NCI-H748 (cell line): Measurements from ENCODE around the gene ELL2.
"Not testable (repeated sequence)": the region's sequence is repeated elsewhere in the genome, so short reads cannot be mapped to it uniquely, and the experiment has no call there.

ENCODE experiments used
- DNase-seq: peaks from one replicate; lab custom pipeline; 2025; ENCODE audit not compliant: unreplicated experiment; lab: John Stamatoyannopoulos, UW

Gene ELL2

DNA sequence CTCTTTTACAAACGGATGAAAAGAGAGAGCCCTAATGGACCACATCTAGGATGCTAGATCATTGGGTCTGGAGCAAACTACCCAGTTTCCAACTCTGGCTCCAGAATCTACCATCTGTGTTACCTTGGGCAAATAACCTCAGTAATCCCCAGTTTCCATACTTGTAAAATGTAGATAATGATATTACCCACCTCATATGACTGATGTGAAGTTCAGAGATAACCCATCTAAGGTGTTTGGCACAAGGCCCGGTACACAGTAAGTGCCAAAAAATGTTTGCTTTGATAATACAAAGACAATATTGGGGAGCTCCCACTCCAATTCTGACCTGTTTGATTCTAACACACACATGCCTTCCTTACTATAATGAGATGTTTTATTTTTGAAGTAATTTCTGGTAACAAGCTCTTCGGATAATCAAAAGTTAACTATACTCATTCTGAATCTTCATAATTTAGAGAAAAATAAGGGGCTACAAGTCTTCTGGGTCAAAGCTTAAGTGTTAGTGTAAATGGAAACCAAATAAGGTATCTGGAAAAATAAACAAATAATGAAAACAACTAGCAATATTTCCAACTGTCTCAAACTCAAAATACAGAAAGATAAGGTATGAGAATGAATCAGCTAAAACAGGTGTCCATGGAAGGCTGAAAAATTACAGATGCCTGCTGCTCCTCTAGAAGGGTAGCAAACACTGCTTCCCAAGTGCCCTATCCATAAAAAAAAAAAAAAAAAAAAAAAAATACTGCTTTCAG lies 30.4 kb downstream of the ELL2 start:
- DNase-seq = no peak

DNA sequence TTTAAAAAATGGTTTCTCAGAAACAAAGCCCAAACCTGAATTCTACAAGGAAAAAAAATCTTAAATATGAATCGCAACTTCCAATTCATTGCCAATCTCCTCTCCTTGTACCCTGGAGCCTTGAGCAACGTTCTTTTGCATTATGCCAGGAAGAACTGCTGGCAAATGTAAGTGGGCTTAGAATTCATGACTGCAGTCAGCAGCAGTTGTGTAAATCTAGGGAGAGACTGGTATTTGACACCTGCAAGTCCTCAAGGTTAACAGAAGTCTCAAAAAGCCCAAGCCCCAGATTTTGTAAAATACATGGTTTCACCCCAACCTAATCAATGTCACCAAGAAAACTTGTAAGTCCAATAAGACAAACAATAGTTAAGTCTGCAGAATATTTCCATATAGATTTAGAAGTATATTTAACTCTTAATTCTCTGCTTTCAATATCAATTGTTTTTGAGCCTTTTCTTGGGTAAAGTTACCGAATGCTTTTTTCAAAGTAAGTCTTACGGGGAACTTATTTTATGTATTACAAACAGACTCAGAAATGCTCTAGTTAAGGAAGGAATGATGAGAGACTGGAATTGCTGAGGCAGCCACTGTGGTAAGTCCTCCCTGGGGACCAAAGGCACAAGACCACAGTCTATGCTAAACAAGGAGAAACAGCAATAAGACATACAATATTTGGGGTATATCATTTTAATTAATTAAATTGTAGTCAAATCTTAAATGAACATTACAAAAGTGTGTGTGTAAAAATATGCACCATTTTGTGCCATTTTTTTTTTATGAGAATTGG lies 31.3 kb downstream of the ELL2 start:
- DNase-seq = no peak

DNA sequence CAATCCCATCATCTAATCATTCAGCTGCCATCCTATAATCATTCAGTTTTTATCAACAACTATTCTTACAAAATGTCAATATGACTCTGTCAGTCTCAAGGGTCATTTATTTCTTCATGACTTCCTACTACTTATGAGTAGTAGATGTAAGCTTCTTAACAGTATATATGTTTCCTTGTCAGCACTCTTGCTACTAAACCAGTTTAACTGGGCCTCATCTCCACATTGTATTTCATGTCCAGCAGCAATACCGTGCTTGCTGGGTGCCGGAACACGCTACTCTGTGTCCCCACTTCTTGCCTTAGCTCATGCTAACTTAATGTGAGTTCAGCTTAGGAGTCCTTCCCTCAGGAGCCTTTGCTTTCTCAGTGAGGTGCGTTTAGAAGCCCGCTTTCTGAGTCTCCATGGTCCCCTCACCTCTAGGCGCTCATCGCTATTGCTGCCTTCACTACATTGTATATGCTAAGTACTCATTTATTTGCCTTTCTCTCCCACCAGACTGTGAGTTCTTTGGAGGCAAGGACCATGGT lies 32.9 kb downstream of the ELL2 start:
- DNase-seq = no peak

DNA sequence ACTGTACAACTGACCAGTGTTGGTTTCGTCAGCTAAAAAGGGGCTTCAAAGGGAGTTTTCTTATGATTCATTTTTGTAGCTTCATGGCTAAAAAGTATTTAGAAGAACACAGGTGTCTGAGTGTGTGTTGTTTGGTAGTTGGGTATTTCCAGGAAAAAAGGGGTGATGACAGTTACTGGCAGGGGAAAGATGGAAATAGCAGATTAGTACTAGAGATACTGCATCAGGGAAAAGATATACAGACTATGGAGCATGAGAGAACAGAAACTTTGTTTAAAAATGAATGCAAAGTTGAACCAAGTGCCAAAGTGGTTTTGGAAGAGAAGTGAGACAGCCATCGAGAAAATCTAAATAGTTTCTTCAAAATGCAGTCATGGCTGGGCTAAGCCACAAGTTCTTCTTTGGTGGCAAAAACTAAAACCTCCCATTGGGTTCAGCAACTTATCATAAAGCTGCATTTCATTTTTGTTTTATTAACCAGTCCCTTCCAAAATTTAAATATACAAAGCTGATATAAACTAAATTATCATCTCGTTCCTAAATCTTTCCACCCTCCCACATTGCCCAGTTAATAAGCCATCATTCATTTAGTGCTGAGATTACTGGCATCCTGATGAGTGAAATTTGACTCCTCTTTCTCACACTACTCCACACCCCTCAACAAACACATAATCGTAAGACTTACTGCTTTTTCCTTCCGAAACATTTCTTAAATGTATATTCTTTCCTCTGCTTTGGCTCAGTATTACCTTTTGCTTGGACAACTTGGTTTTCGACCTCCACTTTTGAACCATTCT lies 33.5 kb downstream of the ELL2 start:
- no peak for DNase-seq

DNA sequence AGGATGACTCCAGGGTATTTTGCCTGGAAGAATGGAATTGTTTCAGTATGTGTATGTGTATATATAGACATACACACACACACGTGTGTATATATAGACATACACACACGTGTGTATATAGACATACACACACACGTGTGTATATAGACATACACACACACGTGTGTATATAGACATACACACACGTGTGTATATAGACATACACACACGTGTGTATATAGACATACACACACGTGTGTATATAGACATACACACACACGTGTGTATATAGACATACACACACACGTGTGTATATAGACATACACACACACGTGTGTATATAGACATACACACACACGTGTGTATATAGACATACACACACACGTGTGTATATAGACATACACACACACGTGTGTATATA lies 34.4 kb downstream of the ELL2 start:
- not testable (repeated sequence) for DNase-seq

DNA sequence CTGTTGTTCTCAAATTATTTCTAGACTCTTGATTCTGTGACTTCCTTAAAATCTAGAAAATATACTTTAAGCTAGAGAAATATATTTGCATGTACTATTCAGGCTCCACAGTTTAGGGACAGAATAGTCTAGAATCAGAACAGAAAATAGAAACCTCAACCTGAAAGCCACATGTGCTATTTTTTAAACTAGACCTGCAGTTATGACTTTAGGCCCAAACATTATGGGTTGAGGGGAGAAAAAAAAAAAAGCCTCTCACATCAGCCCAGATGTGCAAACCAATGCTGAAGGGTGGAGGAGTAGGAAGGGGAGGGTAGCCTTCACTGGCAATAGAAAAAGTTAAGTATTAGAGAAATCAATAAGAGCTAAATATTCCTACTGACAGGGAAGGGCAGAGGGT lies 35.7 kb downstream of the ELL2 start:
- no peak for DNase-seq

DNA sequence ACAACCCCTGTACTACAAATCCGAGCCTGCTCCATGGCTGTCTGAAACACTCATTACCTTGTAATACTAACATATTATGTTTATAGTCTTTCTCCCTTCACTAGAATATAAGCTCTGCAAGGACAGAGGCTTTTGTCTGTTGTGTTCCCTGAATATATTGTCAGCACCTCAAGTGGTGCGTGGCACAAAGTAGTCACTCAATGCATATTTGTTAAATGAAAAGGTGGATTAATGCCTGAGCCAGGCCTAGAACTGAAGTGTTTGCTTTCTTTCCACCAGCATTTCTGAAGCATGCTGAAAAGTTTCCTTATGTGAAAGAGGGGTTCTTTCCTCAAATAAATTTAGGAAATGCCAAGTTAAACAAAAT lies 36.3 kb downstream of the ELL2 start:
- DNase-seq = no peak

DNA sequence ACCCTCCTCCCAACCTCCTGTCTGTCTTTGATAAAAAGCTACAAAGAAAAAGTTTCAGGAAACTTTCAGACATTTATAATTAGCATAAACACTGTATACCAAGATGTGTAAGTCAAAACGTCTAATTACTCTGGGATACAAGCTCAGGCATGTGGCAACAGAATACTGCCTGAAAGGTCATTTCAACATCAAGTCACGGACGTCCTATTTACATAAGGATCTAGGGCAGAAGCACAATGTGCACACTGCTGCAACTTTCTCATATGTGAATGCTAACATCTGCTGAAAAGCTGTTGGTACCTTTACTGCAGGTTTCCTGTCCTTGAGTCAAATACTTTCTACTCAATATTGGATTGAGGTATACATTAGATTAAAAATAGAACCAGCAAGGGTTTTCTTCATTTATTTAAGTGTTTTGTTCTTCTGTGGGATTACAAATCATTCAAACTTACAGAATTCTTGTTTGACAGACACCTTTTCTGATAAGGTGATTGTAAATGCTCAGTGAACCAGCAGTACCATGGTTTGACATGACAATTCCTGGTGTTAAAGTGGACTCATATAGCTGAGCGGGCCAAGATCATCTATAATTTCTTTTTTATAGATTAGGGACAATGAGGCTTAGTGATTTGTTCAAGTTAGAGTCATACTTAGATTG lies 36.8 kb downstream of the ELL2 start:
- DNase-seq = peak; percentile 13

DNA sequence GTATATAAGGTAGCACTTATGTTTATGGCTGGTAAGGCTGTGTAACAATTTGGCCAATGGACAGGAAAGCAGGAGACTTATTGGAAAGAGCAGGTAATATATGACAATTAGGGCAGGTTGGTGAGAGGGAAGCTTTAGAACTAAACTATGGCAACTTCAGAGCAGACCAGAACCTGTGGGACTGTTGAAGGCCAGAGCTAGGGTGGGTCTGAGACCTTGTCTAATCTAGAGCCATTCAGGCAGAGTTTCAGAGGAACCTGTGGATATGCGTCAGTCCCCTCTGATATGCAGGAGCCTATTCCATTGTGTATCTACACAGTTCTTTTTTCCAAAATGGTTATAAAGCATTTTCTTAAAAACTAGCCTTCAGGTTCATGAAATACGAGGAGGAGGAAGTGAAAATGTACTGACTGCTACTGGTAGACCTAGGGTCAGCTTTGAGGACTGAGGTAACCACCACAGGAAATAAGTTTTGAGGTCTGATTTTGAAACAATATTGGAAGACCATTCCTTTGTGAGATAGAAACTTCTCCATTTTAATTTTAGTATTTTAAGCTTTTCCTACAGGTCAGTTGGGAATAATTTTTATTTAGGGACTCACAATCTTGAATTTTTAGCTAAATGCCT lies 37.6 kb downstream of the ELL2 start:
- DNase-seq = no peak

DNA sequence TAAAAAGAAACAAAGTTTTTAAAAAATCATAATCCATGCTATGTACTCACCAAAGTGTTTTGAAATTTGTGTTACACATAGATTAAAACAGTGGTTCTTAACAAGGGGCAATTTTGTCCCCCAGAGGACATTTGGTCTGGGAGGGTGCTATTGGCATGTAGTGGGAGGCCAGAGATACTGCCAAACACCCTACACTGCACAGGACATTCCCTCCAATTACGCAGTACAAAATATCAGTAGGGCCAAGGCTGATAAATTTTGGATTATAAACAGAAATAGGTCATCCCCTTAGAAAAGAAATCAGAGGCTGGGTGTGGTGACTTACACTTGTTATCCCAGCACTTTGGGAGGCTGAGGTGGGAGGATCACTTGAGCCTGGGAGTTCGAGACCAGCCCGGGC lies 38.9 kb downstream of the ELL2 start:
- DNase-seq = no peak

DNA sequence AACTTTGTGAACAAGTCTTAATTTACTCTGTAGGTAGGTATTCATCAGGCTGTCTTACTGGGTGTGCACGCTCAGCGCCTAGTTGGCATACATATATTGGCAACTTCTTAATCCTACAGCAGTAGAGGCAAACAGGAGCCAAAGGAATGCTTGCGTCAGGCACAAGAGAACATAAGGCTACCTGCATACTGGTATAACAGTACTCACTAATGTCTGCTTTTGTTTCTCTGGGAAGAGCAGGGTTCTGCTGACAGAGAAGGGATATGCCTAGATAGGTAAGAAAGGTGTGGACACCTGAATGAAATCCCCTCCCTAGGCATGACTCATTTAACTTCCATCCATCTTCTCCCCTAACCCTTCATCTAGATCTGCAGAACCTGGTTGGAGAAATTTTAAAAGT lies 40.1 kb downstream of the ELL2 start:
- DNase-seq = no peak

DNA sequence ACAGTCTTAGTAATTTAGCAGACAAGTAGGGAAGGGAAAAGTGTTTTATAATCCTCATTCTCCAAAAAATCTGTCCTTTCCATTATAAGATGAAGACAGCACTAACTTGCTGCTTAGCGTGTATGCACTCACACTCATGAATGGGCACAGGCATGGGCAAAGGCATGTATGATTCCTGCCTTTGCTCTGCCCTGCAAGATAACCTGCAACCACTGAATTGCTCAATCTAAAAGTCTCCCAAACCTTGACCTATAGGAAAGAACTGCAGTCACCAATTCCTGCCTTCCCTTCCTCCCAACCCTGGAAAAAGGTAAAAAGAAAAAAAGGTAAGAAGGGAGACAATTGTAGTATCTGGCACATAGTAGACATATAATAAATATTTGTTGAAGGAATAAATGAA lies 40.8 kb downstream of the ELL2 start:
- no peak for DNase-seq

DNA sequence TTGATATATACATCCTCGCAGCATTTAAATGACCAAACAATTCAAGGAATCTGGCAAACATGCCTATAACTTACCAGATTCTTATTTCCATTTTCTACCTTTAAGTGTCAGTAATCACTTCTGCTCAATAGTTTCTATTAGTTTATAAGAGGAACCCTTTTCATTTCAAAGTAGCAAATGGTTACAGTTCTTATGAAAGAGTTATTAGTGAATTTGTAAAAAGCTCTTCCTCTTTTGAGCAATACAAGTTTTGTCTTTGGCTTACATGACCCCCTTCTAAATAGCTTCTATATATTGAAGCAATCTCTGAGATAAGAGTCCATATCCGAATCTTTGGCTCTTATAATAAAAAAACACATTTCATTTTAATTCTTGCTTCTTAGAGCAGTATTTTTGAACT lies 42.0 kb downstream of the ELL2 start:
- DNase-seq = no peak

DNA sequence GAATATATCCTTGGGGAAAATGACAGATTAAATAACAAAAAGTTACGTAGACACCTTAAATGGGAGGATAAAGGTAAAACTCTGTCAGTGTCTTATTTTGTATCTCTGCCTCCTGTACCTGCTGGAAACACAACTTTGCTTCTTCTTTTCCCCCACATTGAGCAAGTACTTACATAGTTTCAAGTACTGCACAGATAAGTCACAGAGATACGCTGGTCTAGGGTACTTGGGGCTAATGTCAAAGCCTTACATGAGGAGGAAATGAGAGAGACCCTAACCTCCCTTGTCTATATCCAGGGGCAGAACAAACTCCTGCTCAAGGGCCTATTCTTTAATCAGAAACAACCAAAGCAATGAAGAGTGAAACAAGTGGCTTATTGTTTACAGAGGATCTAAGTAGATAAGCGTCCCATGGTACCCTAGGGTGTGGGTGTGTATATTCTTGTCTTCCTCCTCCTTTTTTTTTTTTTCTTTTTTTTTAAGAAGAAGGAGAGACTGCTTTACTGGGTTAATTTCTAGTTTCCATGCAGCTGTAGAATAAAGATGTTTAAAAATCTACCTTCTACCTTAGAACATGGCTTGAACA lies 43.1 kb downstream of the ELL2 start:
- DNase-seq = no peak

DNA sequence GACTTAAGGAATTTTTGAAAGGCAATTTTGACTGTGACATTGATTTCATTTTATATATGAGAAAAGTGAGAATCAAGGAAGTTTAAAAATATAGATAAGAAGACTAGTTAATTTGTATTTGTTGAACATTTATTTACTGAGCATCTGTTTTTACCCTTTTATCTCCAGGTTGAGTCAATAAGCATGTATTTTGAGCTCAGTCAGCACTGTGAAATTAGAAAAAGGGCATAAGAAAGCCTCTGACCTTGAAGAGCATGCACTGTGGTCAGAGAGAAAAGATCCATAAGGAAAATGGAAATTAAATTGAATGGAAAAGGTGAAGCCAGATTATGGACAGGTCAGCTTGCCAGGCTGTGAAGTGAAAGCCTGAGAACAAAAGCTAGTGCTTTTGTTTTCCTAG lies 44.4 kb downstream of the ELL2 start:
- DNase-seq = no peak

DNA sequence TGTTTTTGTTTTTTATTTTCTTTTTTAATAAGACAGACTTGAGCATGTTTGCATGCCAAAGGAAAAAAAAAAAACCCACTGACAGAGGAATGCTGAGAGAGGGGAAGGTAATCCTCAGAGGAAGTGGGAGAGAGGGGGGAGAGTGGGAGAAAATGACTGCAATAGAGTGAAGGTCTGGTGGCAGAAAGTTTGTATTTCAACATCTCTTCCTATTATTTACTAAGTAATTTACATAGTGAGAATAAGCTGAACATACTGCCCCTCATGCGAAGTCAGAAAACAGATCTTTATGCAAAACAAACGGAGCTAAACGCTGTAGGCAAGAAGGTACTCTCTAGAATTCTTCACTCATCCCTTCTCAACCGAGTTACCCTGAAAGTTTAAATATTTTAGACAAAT lies 45.0 kb downstream of the ELL2 start:
- no peak for DNase-seq

DNA sequence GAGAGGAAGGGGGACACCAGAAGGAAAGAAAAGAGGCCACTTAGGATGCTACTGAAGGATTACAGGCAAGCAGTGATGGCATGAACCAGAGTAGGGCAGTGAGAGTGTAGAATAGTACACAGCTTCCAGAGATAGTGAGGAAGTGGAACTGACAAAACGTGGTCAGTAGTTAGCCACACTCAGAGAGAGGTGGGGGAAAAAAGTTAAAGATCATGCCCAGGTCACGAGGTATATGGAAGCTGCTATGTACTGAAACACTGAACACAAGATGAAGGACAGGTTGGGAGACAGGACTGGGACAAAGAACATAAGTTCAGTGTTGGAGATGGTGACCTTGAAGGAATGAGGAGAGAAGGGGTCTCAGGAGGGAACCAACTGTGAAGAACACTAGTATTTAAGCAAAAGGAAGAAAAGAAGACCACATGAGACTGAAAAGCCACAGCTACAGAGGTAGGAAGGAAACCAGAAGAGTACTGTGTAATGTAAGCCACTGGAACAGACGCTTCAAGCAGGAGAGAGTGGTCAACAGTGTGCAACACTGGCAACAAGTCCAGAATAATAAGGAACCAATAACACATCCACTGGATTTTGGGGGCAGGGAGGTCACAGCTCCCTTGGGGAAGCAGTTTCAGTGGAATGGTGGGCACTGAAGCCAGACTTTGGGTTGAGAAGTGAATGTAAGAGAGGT lies 45.5 kb downstream of the ELL2 start:
- no peak for DNase-seq

DNA sequence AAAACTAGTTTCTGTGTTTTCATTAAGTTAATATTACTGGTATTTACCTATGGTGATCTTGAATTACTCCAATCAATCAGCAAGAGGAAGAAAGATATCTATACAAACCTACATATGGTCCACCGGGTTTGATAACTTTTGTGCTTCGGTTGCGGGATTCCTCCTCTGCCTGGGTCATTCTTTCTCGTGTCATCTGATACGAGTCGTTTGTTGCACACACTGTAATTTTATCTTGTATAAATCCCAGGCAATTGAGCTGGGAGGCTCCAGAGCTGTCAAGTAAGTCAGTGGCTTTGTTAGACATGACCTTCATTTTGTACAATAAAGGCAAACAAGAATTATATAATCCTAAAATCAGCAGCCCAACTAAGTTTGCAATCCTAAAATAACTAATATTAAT lies 48.0 kb downstream of the ELL2 start:
- DNase-seq = peak; percentile 32

DNA sequence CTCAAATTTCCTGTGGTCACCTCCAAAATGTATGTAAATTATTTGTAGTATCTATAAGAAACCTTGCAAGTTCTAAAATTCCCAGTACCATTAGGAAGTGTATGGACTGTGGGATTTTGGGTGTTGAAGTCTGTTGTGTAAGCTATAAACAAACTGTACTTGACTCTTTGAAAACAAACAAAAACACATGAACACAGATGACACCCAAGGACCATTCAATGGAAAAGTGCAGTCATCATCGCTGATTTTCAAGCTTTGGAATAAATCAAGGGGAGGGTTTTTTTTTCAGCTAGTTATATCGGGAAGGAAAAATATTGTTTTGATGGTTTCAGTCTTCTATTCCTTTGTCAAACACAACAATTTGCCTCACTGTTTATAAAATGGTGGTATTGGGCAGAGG lies 49.6 kb downstream of the ELL2 start:
- DNase-seq = no peak

DNA sequence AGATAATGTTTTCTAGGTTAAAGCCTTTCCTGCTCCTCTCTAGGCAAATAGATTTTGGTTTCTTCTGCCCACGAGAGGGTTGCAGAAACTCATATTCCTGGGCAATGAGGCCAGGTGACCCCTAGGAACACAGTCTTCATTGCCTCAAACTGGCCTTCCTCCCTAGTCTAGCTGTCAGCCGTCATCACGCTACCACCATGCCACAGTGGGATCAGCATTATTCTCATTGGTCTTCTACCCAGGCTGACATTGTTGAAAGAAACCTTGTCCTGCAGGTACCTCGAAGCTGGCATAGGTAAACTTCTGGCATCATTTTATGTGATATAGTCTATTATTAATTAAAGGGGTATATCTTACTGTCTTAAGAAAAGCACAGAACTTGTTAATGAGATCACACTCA lies 51.1 kb downstream of the ELL2 start:
- DNase-seq = no peak
